ENCODE data around the gene GCDH. TPM values are rescaled to one million over a fixed set of nuclear protein-coding genes. Genes with fewer than 3 reads are reported as not detected.

GCDH gene
- total RNA-seq, 1 donor from 2014 or later = 20.0 TPM

DNA sequence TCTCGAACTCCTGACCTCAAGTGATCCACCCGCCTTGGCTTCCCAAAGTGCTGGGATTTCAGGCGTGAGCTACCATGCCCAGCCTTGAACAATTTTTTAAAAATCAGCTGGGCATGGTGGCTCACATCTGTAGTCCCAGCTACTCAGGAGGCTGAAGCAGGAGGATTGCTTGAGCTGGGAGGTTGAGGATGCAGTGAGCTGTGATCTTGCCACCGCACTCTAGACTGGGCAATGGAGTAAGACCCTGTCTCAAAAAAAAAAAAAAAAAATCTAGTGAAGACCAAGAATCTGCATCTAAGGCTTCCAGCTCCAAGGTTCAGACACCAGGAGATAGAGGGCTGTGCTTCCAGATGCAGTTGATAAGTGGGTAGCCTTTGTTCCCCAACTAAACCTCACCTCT, 26.8 kb upstream of the GCDH start:
- no peak overlapping the region for H3K27ac Mint-ChIP-seq (ENCODE audit: unreplicated experiment)
- TF ChIP-seq, protein P1, sequence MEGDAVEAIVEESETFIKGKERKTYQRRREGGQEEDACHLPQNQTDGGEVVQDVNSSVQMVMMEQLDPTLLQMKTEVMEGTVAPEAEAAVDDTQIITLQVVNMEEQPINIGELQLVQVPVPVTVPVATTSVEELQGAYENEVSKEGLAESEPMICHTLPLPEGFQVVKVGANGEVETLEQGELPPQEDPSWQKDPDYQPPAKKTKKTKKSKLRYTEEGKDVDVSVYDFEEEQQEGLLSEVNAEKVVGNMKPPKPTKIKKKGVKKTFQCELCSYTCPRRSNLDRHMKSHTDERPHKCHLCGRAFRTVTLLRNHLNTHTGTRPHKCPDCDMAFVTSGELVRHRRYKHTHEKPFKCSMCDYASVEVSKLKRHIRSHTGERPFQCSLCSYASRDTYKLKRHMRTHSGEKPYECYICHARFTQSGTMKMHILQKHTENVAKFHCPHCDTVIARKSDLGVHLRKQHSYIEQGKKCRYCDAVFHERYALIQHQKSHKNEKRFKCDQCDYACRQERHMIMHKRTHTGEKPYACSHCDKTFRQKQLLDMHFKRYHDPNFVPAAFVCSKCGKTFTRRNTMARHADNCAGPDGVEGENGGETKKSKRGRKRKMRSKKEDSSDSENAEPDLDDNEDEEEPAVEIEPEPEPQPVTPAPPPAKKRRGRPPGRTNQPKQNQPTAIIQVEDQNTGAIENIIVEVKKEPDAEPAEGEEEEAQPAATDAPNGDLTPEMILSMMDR (IDR thresholded peaks at IDR 0.05; ENCODE audit: unreplicated experiment) = no peak
- H3K9me3 Mint-ChIP-seq (ENCODE audit: unreplicated experiment) = no peaks in the 10 kb centered on the region
- peaks cover 3% of the 10 kb centered on the region for H3K36me3 Mint-ChIP-seq (ENCODE audit: low read depth, unreplicated experiment)
- H3K27me3 Mint-ChIP-seq (ENCODE audit: unreplicated experiment) = peaks cover 9% of the 10 kb centered on the region
- H3K4me1 Mint-ChIP-seq (ENCODE audit: unreplicated experiment) = peaks cover 4% of the 10 kb centered on the region
- DNase-seq (ENCODE audit: low spot score) = no peak
- no peak overlapping the region for H3K4me3 Mint-ChIP-seq (ENCODE audit: unreplicated experiment)

DNA sequence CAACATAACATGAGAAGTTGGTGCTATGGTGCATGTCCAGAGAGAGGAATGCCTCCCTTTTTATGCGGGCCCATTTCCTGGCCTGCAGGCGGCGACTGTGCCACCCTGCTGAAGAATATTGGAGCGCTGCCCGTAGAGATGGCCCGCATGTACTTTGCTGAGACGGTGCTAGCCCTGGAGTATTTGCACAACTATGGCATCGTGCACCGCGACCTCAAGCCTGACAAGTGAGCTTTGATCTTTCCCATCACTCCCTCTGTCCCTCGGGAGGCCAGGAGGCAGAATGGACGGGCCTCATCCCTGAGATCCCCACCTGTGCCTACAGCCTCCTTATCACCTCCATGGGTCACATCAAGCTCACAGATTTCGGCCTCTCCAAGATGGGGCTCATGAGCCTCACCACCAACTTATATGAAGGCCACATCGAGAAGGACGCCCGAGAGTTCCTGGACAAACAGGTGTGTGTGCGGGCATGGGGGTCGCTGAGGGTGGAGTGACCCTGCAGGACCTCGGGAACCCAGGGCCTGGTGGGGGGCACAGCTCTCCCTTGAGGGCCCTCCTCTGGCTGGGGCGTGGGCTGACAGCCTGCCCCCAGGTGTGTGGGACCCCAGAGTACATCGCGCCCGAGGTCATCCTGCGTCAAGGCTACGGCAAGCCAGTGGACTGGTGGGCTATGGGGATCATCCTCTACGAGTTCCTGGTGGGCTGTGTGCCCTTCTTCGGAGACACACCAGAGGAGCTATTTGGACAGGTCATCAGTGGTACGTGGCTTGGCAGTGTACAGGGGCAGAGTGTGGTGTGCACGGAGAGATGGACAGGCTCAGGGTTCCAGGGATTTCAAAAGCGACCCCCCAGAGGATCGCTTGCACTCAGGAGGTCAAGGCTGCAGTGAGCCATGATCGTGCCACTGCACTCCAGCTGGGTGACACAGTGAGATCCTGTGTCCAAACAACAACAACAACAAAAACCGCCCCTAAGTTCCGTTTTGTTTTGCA, 25.9 kb upstream of the GCDH start:
- Mint-ChIP-seq H3K4me3 (ENCODE audit: unreplicated experiment) (no peak overlapping the region), H3K9me3 (ENCODE audit: unreplicated experiment) (no peaks in the 10 kb centered on the region), H3K27me3 (ENCODE audit: unreplicated experiment) (peaks cover 7% of the 10 kb centered on the region), H3K4me1 (ENCODE audit: unreplicated experiment) (peaks cover 4% of the 10 kb centered on the region), H3K27ac (ENCODE audit: unreplicated experiment) (no peak overlapping the region), H3K36me3 (ENCODE audit: low read depth, unreplicated experiment) (peaks cover 3% of the 10 kb centered on the region)
- no peak for DNase-seq (ENCODE audit: low spot score)
- TF ChIP-seq, protein P1 (IDR thresholded peaks at IDR 0.05; ENCODE audit: unreplicated experiment) = no peak

DNA sequence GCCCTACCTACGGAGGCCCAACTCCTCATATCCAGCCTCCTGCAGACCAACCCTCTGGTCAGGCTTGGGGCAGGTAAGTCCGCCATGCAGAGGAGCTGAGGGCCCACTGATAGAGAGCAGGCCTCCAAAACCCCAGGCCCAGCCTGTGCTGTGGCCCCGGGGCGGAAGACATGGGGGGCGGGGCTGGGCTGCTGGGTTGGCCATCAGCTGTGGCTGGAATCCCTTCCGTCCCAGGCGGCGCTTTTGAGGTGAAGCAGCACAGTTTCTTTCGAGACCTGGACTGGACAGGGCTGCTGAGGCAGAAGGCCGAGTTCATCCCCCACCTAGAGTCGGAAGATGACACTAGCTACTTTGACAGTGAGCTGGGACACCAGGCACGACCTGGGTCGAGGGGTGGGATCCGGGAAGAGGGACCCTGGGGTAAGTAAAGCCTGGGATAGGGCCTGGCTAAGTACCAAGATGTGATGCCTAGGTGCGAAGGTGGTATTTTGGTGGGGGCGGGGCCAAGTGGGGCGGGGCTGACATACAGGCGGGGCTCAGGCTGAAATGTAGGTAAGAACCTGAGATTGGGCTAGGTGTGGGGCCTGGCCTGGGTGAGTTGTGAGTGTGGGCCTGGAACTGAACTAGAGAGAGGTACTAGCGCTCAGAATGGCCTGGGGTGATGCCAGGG, 25.1 kb upstream of the GCDH start:
- Mint-ChIP-seq H3K27me3 (ENCODE audit: unreplicated experiment) (peaks cover 7% of the 10 kb centered on the region), H3K27ac (ENCODE audit: unreplicated experiment) (no peak overlapping the region), H3K4me1 (ENCODE audit: unreplicated experiment) (peaks cover 4% of the 10 kb centered on the region), H3K9me3 (ENCODE audit: unreplicated experiment) (no peaks in the 10 kb centered on the region), H3K4me3 (ENCODE audit: unreplicated experiment) (peak overlapping the region; percentile 51), H3K36me3 (ENCODE audit: low read depth, unreplicated experiment) (peaks cover 3% of the 10 kb centered on the region)
- DNase-seq (ENCODE audit: low spot score) = no peak
- TF ChIP-seq, protein P1 (IDR thresholded peaks at IDR 0.05; ENCODE audit: unreplicated experiment) = no peak

DNA sequence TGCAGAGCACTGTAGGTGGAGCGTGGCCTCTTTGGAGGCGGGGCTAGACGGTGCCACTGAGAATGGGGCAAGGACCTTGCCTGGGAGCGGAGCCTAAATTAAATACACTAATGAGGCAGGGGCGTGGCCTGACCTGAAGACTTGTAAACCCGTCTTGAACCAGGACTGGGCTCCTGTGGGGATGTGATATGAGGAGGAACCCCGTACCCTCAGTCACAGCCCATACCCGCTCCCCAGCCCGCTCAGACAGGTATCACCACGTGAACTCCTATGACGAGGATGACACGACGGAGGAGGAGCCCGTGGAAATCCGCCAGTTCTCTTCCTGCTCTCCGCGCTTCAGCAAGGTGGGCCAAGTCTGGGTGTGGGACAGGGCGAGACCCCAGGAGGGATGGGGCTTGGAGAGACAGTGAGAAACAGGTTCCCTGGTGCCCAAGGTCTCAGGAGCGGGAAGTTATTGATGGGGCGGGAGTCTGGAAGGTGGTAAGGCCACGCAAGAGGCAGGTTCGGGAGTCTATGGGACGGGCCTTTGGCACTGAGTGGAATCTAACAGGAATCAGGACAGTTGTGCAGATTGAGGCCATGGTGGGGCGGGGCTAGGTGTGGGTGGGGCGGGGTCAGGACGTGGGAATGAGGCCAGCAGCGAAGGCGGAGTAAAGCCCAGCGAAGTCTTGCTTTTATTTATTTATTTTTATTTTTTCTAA, 24.4 kb upstream of the GCDH start:
- Mint-ChIP-seq H3K4me1 (ENCODE audit: unreplicated experiment) (peaks cover 4% of the 10 kb centered on the region), H3K36me3 (ENCODE audit: low read depth, unreplicated experiment) (peaks cover 3% of the 10 kb centered on the region), H3K9me3 (ENCODE audit: unreplicated experiment) (no peaks in the 10 kb centered on the region), H3K27me3 (ENCODE audit: unreplicated experiment) (peaks cover 7% of the 10 kb centered on the region), H3K4me3 (ENCODE audit: unreplicated experiment) (peak overlapping the region; percentile 51), H3K27ac (ENCODE audit: unreplicated experiment) (no peak overlapping the region)
- TF ChIP-seq, protein P1 (IDR thresholded peaks at IDR 0.05; ENCODE audit: unreplicated experiment) = no peak
- no peak for DNase-seq (ENCODE audit: low spot score)

All from endothelial cell (in vitro differentiated cells).